Thyroid gland (tissue), 4 donors: ENCODE data around the gene CCDC197.

ENCODE experiments used
- CTCF ChIP-seq, 6 experiments: fragments of 200-600 bp in 3 of 6; fragments of 450-650 bp in 3 of 6; sonication (generic) in 3 of 6; IDR thresholded peaks; one replicate each; pipeline ENCODE4 v1.5.1; 2016 to 2019; ENCODE audit warnings: antibody characterized with exemption in 6 of 6, mild to moderate bottlenecking in 2 of 6, inconsistent platforms in 1 of 6, moderate library complexity in 1 of 6
- POLR2A ChIP-seq, 2 donors: fragments of 450-650 bp; IDR thresholded peaks; one replicate each; pipeline ENCODE4 v1.6.1; 2017; ENCODE audit warnings: antibody characterized with exemption in 2 of 2, mild to moderate bottlenecking in 2 of 2, moderate library complexity in 1 of 2

DNA sequence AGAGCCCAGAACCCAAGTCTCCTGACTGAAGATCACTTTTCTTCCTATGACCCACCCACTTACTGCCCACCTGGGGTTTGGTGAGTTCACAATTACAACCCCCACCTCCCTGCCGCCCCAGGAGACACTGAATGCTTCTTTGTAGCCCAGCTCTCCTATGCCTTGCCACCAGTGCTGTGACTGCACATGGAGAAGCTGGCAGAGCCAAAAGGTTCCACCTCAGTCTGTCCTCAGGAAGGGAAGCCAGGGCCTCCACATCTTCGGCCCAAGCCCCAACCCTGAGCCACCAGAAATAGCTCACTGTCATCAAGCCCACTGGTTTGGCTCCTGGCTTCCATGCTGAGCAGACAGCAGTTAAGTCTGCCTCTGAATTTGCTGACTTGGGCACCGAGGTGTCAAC, 54.7 kb downstream of the CCDC197 start:
- no peak for TF ChIP-seq CTCF (IDR thresholded peaks at IDR 0.05)
- TF ChIP-seq POLR2A (IDR thresholded peaks at IDR 0.05) = no peak
